ENCODE measurements around the gene TNRC6B. TPM values are rescaled to one million over a fixed set of nuclear protein-coding genes. Genes with fewer than 3 reads are reported as not detected.

TNRC6B gene, protein sequence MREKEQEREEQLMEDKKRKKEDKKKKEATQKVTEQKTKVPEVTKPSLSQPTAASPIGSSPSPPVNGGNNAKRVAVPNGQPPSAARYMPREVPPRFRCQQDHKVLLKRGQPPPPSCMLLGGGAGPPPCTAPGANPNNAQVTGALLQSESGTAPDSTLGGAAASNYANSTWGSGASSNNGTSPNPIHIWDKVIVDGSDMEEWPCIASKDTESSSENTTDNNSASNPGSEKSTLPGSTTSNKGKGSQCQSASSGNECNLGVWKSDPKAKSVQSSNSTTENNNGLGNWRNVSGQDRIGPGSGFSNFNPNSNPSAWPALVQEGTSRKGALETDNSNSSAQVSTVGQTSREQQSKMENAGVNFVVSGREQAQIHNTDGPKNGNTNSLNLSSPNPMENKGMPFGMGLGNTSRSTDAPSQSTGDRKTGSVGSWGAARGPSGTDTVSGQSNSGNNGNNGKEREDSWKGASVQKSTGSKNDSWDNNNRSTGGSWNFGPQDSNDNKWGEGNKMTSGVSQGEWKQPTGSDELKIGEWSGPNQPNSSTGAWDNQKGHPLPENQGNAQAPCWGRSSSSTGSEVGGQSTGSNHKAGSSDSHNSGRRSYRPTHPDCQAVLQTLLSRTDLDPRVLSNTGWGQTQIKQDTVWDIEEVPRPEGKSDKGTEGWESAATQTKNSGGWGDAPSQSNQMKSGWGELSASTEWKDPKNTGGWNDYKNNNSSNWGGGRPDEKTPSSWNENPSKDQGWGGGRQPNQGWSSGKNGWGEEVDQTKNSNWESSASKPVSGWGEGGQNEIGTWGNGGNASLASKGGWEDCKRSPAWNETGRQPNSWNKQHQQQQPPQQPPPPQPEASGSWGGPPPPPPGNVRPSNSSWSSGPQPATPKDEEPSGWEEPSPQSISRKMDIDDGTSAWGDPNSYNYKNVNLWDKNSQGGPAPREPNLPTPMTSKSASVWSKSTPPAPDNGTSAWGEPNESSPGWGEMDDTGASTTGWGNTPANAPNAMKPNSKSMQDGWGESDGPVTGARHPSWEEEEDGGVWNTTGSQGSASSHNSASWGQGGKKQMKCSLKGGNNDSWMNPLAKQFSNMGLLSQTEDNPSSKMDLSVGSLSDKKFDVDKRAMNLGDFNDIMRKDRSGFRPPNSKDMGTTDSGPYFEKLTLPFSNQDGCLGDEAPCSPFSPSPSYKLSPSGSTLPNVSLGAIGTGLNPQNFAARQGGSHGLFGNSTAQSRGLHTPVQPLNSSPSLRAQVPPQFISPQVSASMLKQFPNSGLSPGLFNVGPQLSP (N-terminal part only)
- total RNA-seq = 9.4 and 9.5 TPM in 2 replicates

DNA sequence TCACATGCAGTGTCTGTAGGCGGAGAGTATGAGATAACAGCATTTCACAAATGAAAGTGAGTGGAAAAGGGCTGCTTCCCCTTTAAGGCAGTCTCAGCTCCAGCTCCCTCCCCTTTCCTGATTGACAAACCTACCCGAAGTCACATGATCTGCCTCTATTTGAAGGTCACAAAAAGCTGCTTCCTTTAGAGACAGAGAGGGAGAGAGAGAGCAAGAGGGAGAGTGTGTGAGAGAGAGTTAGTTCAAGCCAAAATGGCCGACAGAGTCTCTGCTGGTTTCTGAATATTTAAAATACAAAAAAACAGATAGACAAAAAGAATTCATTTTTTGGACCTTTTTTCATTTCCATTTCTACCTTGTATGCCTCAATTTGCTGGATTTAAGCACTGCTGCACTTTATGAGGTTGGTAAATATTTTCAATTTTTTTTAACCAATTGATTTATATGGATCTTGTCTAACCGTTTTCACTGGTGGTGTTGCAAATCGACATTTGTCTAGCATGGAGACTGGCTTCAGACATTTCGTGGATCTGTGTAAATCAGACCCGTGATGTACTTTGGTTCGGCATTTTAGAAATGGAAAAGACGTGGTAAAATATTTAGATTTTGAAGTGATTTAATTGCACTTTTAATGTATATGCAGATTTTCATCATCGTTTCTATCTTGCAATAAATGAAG, at the start of gene TNRC6B:
TSS of gene TNRC6B (plus strand) at position 188 of the 679 bp plus-strand sequence. CDS start at position 399, 211 bp downstream.
- peak within 1 kb of the TSS; percentile 84 for H3K4me3 ChIP-seq (ENCODE audit: low read depth, low read length)
- TF ChIP-seq, protein P1, sequence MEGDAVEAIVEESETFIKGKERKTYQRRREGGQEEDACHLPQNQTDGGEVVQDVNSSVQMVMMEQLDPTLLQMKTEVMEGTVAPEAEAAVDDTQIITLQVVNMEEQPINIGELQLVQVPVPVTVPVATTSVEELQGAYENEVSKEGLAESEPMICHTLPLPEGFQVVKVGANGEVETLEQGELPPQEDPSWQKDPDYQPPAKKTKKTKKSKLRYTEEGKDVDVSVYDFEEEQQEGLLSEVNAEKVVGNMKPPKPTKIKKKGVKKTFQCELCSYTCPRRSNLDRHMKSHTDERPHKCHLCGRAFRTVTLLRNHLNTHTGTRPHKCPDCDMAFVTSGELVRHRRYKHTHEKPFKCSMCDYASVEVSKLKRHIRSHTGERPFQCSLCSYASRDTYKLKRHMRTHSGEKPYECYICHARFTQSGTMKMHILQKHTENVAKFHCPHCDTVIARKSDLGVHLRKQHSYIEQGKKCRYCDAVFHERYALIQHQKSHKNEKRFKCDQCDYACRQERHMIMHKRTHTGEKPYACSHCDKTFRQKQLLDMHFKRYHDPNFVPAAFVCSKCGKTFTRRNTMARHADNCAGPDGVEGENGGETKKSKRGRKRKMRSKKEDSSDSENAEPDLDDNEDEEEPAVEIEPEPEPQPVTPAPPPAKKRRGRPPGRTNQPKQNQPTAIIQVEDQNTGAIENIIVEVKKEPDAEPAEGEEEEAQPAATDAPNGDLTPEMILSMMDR (conservative IDR thresholded peaks at IDR 0.05; ENCODE audit: low read depth, low read length) = no peak
- peak; percentile 95 for DNase-seq (ENCODE audit: low read depth)

DNA sequence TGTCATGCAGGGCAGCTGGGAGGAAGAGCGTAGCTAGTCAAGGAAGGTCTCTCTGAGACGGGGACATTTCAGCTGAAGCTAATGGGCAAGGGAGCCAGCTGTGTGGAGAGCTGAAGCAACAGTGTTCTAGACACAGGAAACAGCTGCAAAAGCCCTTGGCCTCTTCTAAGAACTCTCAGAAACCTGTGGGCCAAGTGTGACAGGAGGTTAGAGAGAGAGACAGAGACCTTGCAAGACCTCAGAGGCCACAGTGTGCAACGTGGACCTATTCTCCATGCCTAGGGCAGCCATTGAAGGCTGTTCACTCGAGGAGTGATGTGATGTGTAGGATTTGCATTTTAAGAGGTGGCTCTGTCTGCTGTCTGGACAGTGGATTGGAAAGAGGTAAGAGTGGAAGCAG, 48.7 kb upstream of the TNRC6B start:
- DNase-seq (ENCODE audit: low read depth) = no peak
- TF ChIP-seq, protein P1 (conservative IDR thresholded peaks at IDR 0.05; ENCODE audit: low read depth, low read length) = no peak

DNA sequence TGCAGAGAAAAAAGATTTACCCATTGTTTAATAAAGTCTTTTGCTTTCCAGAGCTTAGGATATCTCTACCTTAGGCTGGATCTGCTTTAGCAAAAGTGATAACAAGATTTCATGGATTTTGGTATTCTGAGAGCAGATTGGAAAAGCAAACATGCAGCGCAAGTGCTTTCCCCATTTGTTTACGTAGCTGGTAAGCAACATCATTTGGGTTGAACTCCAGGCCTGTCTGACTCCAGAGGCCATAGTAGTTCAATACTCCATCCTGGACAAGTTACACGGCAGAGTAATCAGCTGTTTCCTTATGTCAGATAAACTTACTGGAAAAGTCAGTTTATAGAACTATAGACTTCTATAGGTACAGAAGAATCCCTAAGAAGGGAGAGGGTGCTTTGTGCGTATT, 40.6 kb upstream of the TNRC6B start:
- TF ChIP-seq, protein P1 (conservative IDR thresholded peaks at IDR 0.05; ENCODE audit: low read depth, low read length) = no peak
- H3K4me3 ChIP-seq (ENCODE audit: low read depth, low read length) = no peak overlapping the region
- DNase-seq (ENCODE audit: low read depth) = no peak

More for the DNA sequence above, 48.7 kb upstream of the TNRC6B start:
- H3K4me3 ChIP-seq (ENCODE audit: low read depth, low read length) = no peak overlapping the region

DNA sequence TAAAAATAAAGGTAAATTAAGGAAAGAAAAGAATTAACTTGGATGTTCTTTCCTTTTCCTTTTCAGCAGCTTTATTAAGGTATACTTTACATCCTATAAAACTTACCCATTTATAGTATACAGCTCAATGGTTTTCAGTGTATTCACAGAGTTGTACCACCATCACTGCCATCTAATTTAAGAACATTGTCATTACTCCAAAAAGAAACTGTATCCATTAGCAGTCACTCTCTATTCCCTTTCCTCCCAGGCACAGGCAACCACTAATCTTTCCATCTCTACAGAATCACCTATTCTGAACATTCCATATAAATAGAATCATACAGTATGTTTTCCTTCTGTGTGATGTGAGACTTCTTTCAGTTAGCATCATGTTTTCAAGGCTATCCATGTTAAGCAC, 38.9 kb upstream of the TNRC6B start:
- no peak overlapping the region for H3K4me3 ChIP-seq (ENCODE audit: low read depth, low read length)
- TF ChIP-seq, protein P1 (conservative IDR thresholded peaks at IDR 0.05; ENCODE audit: low read depth, low read length) = no peak

DNA sequence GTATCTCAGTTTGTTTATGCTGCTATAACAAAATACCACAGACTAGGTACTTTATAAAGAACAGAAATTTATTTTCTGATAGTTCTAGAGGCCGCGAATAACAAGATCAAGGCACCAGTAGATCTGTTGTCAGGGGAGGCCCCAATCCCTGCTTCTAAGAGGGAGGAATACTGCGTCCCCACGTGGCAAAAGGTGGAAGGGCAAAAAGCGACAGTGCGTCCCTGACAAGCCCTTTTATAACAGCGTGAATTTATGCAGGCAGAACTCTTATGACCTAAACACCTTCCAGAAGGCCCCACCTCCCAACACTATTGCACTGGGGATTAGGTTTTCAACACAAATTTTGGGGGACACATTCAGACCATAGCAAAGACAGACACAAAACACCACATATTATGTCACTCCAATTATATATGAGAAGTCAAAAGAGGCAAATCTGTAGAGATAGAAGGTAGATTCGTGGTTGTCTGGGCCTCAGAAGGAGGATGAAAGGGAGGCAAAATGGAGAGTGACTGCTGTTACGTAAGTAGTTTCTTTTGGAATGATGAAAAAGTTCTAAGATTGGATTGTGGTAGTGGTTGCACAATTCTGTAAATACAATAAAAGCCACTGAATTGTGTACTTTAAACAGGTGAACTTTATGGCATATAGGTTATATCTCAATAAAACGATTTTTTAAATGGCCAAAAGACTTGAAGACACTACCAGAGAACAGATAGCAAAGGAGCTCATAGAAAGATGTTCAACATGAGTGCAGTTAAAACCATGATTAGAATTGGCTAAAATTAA, 30.1 kb upstream of the TNRC6B start:
- DNase-seq (ENCODE audit: low read depth) = no peak
- no peak overlapping the region for H3K4me3 ChIP-seq (ENCODE audit: low read depth, low read length)
- TF ChIP-seq, protein P1 (conservative IDR thresholded peaks at IDR 0.05; ENCODE audit: low read depth, low read length) = no peak

More for the DNA sequence above, 38.9 kb upstream of the TNRC6B start:
- no peak for DNase-seq (ENCODE audit: low read depth)
